Activated T-cell treated with anti-CD3 and anti-CD28 coated beads, Interleukin-2, amount 50 U/mL, for 4 hours (primary cell): Measurements from ENCODE around the gene IAPP. TPM values are rescaled to one million over a fixed set of nuclear protein-coding genes. Genes with fewer than 3 reads are reported as not detected.
"Not testable (repeated sequence)": the region's sequence is repeated elsewhere in the genome, so short reads cannot be mapped to it uniquely, and the experiment has no call there.

Experiments
- ATAC-seq, 2 donors: fragments of 200-7000 bp; cut with Tn5 transposase; one replicate each; pipeline ENCODE4 v1.10.0; 2021
- DNase-seq: peaks from one replicate; pipeline ENCODE4 v3.0.0-alpha.2; 2020
- H3K27me3 Mint-ChIP-seq: one replicate; pipeline ENCODE4 v1.8.0; 2021; ENCODE audit warnings: low read depth, mixed read lengths
- H3K36me3 Mint-ChIP-seq: one replicate; pipeline ENCODE4 v1.8.0; 2022; ENCODE audit warnings: mixed read lengths; ENCODE audit not compliant: insufficient read depth
- H3K4me1 Mint-ChIP-seq: one replicate; pipeline ENCODE4 v1.8.0; 2021; ENCODE audit warnings: low read depth, mixed read lengths
- H3K4me3 Mint-ChIP-seq: one replicate; pipeline ENCODE4 v1.8.0; 2021; ENCODE audit warnings: mild to moderate bottlenecking, moderate library complexity, mixed read lengths
- H3K9me3 Mint-ChIP-seq: one replicate; pipeline ENCODE4 v1.8.0; 2021; ENCODE audit warnings: mixed read lengths
- total RNA-seq, 3 donors: library from RNA; stranded (reverse); gene quantifications; one replicate each; pipeline ENCODE4 v1.2.1, GENCODE V29; 2021

IAPP gene
- total RNA-seq, 3 donors from 2014 or later: not detected

GRCh38 chr12:21416511-21417121 is 43.9 kb downstream of the IAPP start:
- H3K4me3 Mint-ChIP-seq: no peak overlapping the region
- no peaks in the 10 kb centered on the region for H3K36me3 Mint-ChIP-seq
- DNase-seq (no peak), ATAC-seq (no peak)
- H3K27me3 Mint-ChIP-seq: peaks cover 18% of the 10 kb centered on the region
- H3K4me1 Mint-ChIP-seq: no peaks in the 10 kb centered on the region
- H3K9me3 Mint-ChIP-seq: no peaks in the 10 kb centered on the region

GRCh38 chr12:21418398-21418797 is 45.7 kb downstream of the IAPP start:
- not testable (repeated sequence) for H3K4me1 Mint-ChIP-seq, DNase-seq, H3K4me3 Mint-ChIP-seq, ATAC-seq, H3K9me3 Mint-ChIP-seq, H3K36me3 Mint-ChIP-seq
- peaks cover 18% of the 10 kb centered on the region for H3K27me3 Mint-ChIP-seq

DNA sequence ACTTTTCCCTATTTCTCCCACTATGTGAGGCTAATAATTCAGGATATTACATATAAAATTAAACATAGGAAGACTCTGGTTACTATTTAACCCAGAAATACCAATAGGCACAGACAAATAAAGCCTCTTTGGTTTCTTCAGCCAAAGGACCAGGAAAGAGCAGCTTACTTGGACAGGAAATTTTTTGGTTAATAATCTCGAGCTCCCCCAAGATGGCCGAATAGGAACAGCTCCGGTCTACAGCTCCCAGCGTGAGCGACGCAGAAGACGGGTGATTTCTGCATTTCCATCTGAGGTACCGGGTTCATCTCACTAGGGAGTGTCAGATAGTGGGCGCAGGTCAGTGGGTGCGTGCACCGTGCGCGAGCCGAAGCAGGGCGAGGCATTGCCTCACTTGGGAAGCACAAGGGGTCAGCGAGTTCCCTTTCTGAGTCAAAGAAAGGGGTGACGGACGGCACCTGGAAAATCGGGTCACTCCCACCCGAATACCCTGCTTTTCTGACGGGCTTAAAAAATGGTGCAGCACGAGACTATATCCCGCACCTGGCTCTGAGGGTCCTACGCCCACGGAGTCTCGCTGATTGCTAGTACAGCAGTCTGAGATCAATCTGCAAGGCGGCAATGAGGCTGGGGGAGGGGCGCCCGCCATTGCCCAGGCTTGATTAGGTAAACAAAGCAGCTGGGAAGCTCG is 46.5 kb downstream of the IAPP start:
- ATAC-seq, H3K36me3 Mint-ChIP-seq, DNase-seq, H3K4me3 Mint-ChIP-seq, H3K4me1 Mint-ChIP-seq, H3K9me3 Mint-ChIP-seq: not testable (repeated sequence)
- peaks cover 18% of the 10 kb centered on the region for H3K27me3 Mint-ChIP-seq

GRCh38 chr12:21428241-21428640 is 55.5 kb downstream of the IAPP start:
- no peak for DNase-seq
- Mint-ChIP-seq H3K27me3 (peaks cover 7% of the 10 kb centered on the region), H3K4me3 (no peak overlapping the region), H3K36me3 (no peaks in the 10 kb centered on the region), H3K9me3 (no peaks in the 10 kb centered on the region), H3K4me1 (no peaks in the 10 kb centered on the region)
- ATAC-seq: no peak

Other genes with a start within 250 kb of the IAPP start
- gene SLCO1B1, start 241.7 kb upstream of the IAPP start, total RNA-seq: not detected
- not detected for gene SLCO1A2, start 38.0 kb upstream of the IAPP start, total RNA-seq
- 10 to 100 TPM; 35.5 to 47.1 (median 45.8) TPM for gene PYROXD1, start 64.8 kb downstream of the IAPP start, total RNA-seq
- 10 to 100 TPM; 37.0 to 57.4 (median 45.7) TPM for gene RECQL, start 128.7 kb downstream of the IAPP start, total RNA-seq
- gene GOLT1B, start 128.9 kb downstream of the IAPP start, total RNA-seq: 10 to 100 TPM; 45.5 to 49.8 (median 48.1) TPM
- under 1 TPM; 0.10 to 0.27 (median 0.13) TPM for gene SPX, start 153.4 kb downstream of the IAPP start, total RNA-seq
- gene GYS2, start 231.9 kb downstream of the IAPP start, total RNA-seq: under 1 TPM in 2 of 3 donors, not detected in 1; 0.08 TPM